Liver (tissue), 9 donors: ENCODE data around the gene SP3. TPM values are rescaled to one million over a fixed set of nuclear protein-coding genes. Genes with fewer than 3 reads are reported as not detected.

Experiments
- DNase-seq: peaks from one replicate; pipeline ENCODE4 v3.0.0-alpha.2; 2017; ENCODE audit warnings: low spot score
- H3K27ac ChIP-seq, 2 donors: one replicate each; pipeline ENCODE4 v1.7.0; 2013; ENCODE audit warnings: inconsistent platforms in 2 of 2, low read length in 2 of 2, control low read depth in 1 of 2, low read depth in 1 of 2, mild to moderate bottlenecking in 1 of 2
- H3K27me3 ChIP-seq, 4 donors: one replicate each; pipeline versions ENCODE4 v1.6.1 to v1.7.0; 2013; ENCODE audit warnings: low read length in 3 of 4, inconsistent platforms in 1 of 4, mild to moderate bottlenecking in 1 of 4, moderate library complexity in 1 of 4; ENCODE audit not compliant: control insufficient read depth in 4 of 4, insufficient read depth in 4 of 4
- H3K36me3 ChIP-seq, 4 donors: one replicate each; pipeline versions ENCODE4 v1.6.1 to v1.7.0; 2013; ENCODE audit warnings: low read length in 3 of 4, mild to moderate bottlenecking in 3 of 4, low read depth in 1 of 4, moderate library complexity in 1 of 4; ENCODE audit not compliant: control insufficient read depth in 4 of 4, insufficient read depth in 3 of 4
- H3K4me1 ChIP-seq, 4 donors: one replicate each; pipeline versions ENCODE4 v1.6.1 to v1.7.0; 2013; ENCODE audit warnings: low read length in 3 of 4, mild to moderate bottlenecking in 3 of 4, moderate library complexity in 1 of 4; ENCODE audit not compliant: control insufficient read depth in 4 of 4, insufficient read depth in 4 of 4
- H3K4me3 ChIP-seq, 3 donors: one replicate each; pipeline versions ENCODE4 v1.6.1 to v1.7.0; 2013; ENCODE audit warnings: low read length in 3 of 3, control low read depth in 1 of 3, low read depth in 1 of 3, mild to moderate bottlenecking in 1 of 3
- H3K9ac ChIP-seq, 2 donors: one replicate each; pipeline ENCODE4 v1.7.0; 2013; ENCODE audit warnings: low read length in 2 of 2, mild to moderate bottlenecking in 2 of 2, moderate library complexity in 2 of 2, control low read depth in 1 of 2, low read depth in 1 of 2
- H3K9me3 ChIP-seq, 4 donors: one replicate each; pipeline versions ENCODE4 v1.6.1 to v1.7.0; 2013; ENCODE audit warnings: low read length in 3 of 4; ENCODE audit not compliant: control insufficient read depth in 4 of 4
- CTCF ChIP-seq: fragments of 150-350 bp; IDR thresholded peaks from 2 replicates; pipeline ENCODE4 v1.5.1; 2017; ENCODE audit warnings: improper control_type of control experiment, low read depth, low read length; ENCODE audit not compliant: missing input control
- HNF4A ChIP-seq, 2 donors: conservative IDR thresholded peaks; 2 replicates each; pipeline ENCODE4 v1.6.1; 2016; ENCODE audit warnings: antibody characterized with exemption in 2 of 2, mild to moderate bottlenecking in 2 of 2
- HNF4G ChIP-seq: IDR thresholded peaks from 2 replicates; pipeline ENCODE4 v1.6.1; 2016; ENCODE audit warnings: antibody characterized with exemption
- MAX ChIP-seq: IDR thresholded peaks from 2 replicates; pipeline ENCODE4 v1.6.1; 2016; ENCODE audit warnings: antibody characterized with exemption
- REST ChIP-seq: IDR thresholded peaks from 2 replicates; pipeline ENCODE4 v1.6.1; 2016; ENCODE audit warnings: antibody characterized with exemption, mild to moderate bottlenecking
- YY1 ChIP-seq: IDR thresholded peaks from 2 replicates; pipeline ENCODE4 v1.6.1; 2016; ENCODE audit warnings: antibody characterized with exemption, mild to moderate bottlenecking
- WGBS: extraction: QIAGEN DNeasy Blood & Tissue Kit; methylation state at CpG from one replicate; pipeline ENCODE4 v1.1.7; 2013; 5-methylcytosine and 5-hydroxymethylcytosine counted together
- polyA plus RNA-seq, 2 donors: library from polyadenylated mRNA; stranded (reverse) in 1 of 2; unstranded in 1 of 2; fragments of 200-250 nt in 1 of 2; fragments of >200 nt in 1 of 2; fragmentation: Nextera tagmentation in 1 of 2; extraction: Ambion mirVana in 1 of 2; gene quantifications; one replicate each; pipeline versions ENCODE4 v1.2.1 to v1.2.3, GENCODE V29; 2013 to 2015
- total RNA-seq, 2 donors: library from RNA; depleted of rRNA; stranded (reverse); fragments of >200 nt; gene quantifications; one replicate each; pipeline ENCODE4 v1.2.3, GENCODE V29; 2014
- donor health status: healthy.
- donor health status: healthy.
- donor health status: healthy.
- donor health status: healthy.
- donor health status: healthy.

Gene SP3
- total and polyA plus RNA-seq, 4 donors = 10.0 to 83.7 (median 33.2) TPM

GRCh38 chr2:173948842-173949241, 16.3 kb downstream of the SP3 start:
- H3K4me1 ChIP-seq = peaks cover 0 to 31% (median 9%) of the 10 kb centered on the region in 4 donors

GRCh38 chr2:173948198-173948597, 17.0 kb downstream of the SP3 start:
- Histone ChIP-seq H3K9ac (no peak overlapping the region), H3K4me3 (no peak overlapping the region), H3K36me3 (peaks cover 0 to 3% (median 0%) of the 10 kb centered on the region in 4 donors), H3K9me3 (no peaks in the 10 kb centered on the region), H3K4me1 (peaks cover 0 to 31% (median 9%) of the 10 kb centered on the region in 4 donors), H3K27ac (no peak overlapping the region), H3K27me3 (no peaks in the 10 kb centered on the region)
- TF ChIP-seq MAX (no peak), REST (no peak), CTCF (no peak)
- no peak for DNase-seq
- WGBS = 90% methylated on average over 2 of the region's 2 CpGs

More at GRCh38 chr2:173948842-173949241, 16.3 kb downstream of the SP3 start:
- no peaks in the 10 kb centered on the region for H3K27me3 ChIP-seq
- H3K27ac ChIP-seq = no peak overlapping the region
- no peak overlapping the region for H3K9ac ChIP-seq
- H3K4me3 ChIP-seq = no peak overlapping the region
- DNase-seq = no peak
- TF ChIP-seq REST (no peak), MAX (no peak), HNF4G (no peak), HNF4A (conservative IDR thresholded peaks at IDR 0.05) (no peak), YY1 (no peak)
- H3K9me3 ChIP-seq = no peaks in the 10 kb centered on the region
- peaks cover 0 to 5% (median 0%) of the 10 kb centered on the region in 4 donors for H3K36me3 ChIP-seq
